GDM1 (cell line): ENCODE measurements around the gene HNRNPK.

Experiments
- DNase-seq: peaks from one replicate; lab custom pipeline; 2025; lab: John Stamatoyannopoulos, UW

HNRNPK gene

DNA sequence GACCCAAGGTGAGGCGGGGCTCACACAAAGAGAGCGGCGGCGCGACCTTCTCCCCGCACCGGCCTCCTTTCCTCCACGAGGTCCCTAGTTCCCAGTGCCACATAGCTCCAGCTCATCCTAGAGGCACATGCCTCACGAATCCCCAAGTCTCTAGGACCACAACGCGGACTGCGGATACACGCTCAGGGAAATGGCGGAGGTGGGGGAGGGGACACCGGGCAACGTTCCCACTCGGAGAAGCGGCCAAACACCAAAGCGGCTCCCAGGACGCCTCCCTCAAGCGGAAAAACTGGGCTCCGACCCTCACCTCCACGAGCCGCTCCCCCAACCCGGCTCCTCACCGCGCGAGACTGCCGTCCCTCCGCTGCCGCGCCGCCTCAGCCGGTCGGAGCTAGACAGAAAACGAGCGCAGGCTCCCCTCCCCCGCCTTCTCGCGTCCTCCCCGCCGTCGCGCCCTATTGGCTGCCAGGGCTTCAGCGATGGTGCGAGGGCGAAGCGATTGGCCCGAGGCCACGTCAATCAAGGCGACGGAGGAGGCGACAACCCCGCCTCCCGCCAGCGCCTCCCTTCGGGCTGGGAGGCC, at the start of gene HNRNPK:
Gene HNRNPK (minus strand): TSS at position 404 of the 583 bp plus-strand sequence. CDS start 1,963 bp downstream, outside the sequence.
- peak; percentile 95 for DNase-seq

- DNase-seq = no peak
Measured at GRCh38 chr9:84027201-84027600, 47.2 kb upstream of the HNRNPK start.

GRCh38 chr9:84024041-84024575, 44.1 kb upstream of the HNRNPK start:
- no peak for DNase-seq

DNA sequence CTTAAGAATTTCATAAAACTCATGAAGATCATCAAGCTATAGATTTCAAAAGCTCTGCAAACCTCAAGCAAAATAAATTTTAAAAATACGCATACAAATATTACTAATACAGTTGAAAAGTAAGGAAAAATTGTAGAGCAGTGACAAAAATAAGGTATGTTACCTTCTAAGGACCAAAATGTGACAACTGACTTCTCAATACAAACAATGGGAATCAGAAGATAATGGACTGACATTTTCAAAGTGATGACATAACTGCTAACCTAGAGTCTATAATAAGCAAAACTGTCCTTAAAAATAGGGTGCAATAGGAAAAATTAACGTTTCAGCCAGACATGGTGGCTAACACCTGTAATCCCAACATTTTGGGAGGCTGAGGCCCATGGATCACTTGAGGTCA, 27.6 kb upstream of the HNRNPK start:
- no peak for DNase-seq

DNA sequence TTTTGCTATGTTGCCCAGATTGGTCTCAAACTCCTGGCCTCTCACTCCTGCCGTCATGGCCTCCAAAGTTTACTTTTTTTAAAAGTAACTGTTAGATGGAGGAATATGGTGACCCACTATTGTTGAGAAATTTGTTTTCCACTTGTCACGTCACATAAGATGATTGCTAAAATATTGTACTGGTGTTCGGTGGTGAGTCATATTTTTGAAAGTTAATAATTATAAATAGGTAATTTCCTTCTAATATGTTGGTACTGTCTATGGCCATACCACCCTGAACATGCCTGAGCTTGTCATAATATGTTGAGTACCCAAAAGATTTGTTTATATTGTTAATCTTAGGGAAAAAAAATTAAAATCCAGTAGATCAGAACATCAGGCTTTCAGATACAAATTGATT, 23.2 kb upstream of the HNRNPK start:
- no peak for DNase-seq

- DNase-seq = no peak
Measured at GRCh38 chr9:84002344-84002743, 22.3 kb upstream of the HNRNPK start.

GRCh38 chr9:84001621-84002020, 21.6 kb upstream of the HNRNPK start:
- DNase-seq = no peak

DNA sequence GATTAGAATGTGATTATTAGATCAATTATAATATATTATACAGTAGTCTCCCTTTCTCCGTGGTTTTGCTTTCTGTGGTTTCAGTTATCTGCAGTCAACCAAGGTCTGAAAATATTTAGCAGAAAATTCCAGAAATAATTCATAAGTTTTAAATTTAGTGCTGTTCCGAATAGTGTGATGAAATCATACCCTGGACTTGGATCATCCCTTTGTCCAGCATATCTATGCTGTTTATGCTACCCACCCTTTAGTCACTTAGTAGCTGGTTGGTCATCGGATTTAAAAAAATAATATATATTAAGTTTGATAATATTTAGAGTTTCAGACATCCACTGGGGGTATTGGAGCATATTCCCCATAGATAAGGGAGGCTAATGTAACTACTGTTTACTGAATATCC, 20.2 kb upstream of the HNRNPK start:
- DNase-seq = no peak

DNA sequence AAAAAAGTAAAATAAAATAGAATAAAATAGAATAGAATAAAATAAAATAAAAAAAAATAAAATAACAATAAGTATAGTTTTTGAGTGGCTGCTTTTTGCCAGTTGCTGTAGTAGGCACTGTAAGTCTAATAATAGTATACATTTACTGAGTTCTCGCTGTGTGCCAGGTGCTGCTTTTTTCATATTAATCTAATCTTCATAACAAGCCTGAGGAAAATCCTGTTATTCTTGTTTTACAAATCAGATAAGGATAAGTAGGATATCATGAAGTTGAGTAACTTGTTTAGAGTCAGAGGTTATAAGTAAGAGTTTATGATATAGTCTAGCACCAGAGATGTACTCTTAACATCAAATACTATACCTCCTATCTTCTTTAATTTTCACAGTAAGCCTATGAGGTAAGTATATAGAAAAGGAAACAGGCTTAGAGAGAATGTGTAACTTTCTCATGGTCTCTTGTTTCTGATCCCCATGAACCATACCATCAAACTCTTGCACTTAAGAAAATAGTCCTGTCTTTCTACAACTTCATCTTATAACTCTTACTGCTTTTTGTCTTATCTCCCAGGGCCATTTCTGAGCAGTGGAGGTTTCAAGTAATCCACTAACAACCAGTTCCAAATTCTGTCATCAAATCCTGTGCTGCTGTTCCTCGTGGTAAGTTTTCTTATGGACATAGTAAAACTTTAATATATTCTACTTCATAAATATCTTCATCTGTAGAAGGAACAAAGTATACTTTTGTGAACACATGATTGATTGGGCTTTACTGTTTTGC, 19.3 kb upstream of the HNRNPK start:
- DNase-seq = no peak

- no peak for DNase-seq
Measured at GRCh38 chr9:83996126-83996525, 16.1 kb upstream of the HNRNPK start.

DNA sequence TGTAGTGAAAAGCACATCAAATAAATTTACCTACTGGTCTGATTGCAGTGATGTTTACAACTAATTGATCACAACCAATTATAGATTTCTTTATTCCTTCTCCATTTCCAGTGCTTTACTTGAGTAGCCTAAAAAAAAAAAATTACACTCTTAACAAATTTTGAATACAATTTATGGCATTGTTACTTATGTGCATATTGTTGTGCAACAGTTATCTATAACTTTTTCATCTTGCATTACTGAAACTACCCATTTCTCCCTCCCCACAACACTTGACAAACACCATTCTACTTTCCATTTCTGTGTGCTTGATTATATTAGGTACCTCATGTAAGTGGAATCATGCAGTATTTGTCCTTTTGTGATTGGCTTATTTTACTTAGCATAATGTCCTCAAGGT, 12.9 kb upstream of the HNRNPK start:
- no peak for DNase-seq

DNA sequence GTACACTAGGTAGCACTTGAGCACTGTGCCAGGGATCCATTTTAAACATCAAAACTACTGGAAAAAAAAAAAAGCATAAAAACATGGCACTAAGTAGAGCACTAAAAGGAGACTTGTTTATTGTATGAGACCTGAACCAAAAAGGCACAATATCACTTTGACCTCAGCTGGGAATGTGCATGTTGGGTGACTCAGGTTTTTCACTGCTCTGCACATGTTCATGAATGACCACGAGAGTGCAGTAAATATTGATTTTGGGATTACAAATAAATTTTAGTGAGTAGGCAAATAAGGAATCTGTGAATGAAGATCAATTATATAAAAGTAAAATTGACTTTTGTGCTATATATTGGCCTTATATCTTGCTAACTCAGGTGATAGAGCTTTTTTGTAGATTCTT, 12.4 kb upstream of the HNRNPK start:
- DNase-seq = no peak

GRCh38 chr9:83991355-83991754, 11.3 kb upstream of the HNRNPK start:
- no peak for DNase-seq

GRCh38 chr9:83988411-83988810, 8.4 kb upstream of the HNRNPK start:
- DNase-seq = no peak

DNA sequence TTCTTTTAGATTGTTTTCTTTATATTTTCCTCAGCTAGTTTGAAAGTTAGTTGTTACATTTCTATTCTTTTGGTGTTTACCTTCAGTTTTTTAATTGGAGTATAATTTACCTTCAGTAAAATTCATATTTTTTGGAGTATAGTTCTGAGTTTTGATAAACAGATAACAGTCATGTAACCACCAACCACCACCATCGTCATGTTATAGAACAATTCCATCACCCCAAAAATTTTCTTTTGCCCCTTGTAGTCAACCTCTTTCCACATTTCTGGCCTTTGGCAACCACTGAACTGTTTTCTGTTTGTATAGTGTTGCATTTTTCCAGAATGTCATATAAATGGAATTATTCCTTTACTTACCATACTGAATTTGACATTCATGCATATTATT, 7.4 kb upstream of the HNRNPK start:
- DNase-seq = no peak

- DNase-seq = no peak
Measured at GRCh38 chr9:83986765-83987401, 6.9 kb upstream of the HNRNPK start.

DNA sequence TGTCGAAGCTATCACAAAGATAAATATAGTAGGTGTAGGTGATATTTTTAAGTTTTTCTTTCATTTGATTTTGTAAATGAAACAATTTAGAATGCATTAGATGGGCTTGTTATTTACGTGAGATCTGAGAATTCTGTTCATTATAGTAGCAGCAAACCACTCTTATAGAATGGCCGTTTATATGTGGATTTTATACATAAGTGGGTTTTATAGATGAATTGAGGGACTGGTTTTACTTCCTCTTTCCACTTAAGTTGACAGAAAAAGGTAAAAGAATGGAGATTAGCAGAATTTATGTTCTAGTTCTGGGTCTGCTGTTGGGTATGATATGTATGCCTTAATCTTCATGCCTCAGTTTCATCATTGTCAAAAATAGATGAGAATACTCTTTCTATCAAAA, 6.2 kb upstream of the HNRNPK start:
- no peak for DNase-seq

DNA sequence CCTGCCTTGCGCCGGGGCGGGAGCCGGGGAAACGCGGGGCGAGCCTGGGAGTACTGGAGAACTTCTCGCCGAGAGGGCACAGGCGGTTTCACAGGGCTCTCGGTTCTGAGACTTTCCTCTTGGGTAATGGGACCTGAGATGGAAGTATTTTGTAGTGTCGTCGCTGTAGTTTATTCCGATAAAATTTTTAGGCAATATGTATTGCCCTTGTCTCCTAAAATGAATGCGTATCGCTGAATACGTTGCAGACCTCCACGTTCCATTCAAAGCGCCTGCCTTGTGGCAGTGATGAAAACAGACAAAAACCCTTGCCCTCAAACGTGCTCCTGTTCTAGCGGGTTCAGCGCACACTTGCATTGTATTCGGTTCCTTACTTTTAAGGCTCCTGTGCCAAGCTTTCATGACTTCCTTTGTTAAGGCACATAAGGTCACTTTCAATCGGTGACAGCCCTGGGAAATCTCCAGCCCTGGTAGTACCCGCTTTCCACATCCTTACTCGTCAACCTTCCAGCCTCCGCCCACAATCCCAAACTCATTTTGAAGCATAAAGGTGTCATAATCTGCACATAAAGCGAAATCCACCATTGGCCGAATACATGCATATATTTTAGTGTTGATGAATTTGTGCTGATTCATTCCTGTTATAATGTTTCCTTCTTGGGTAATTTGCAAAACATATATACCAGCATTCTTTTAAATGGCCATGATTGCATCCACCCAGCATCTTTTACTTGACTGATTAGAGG, 1.3 kb upstream of the HNRNPK start:
- no peak for DNase-seq

DNA sequence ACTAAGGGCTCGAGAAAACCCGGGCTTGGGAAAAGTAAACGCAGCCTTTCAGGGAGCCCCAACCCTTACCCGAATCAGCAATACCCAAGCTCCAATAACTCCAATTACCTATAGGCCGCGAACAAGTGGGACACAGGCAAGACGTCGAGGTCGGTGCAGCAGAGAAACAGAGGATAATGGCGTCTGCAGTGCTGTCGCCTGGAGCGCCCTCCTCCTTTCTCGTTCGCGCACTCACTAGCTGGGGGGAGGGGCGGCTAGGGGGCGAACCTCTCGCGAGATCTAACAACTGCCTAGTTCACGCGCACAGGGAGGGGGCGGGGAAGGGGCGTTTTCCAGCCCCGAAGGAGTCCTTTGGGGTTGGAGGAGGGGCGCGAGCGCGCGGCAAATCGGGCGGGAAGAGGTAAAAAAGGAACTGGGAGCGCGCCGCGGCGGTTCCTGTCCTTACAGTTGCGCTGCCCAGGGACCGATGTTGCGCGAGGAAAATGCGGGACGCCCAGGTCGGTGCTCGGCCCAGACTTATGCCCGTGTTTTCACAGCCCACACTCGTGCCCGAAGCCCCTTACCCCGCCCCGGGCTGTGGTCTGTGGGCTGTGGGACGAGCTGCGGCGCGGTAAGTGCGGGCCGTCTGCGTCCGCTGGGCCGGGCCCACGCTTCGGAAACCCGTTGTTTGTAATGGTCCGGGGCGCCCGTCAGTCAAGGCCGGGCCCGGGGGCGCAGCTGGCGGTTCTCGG, 545 bp upstream of the HNRNPK start, which contains the start of gene RMI1:
Gene RMI1 (plus strand): TSS at position 411 of the 731 bp plus-strand sequence. CDS start 20,182 bp downstream, outside the sequence.
- peak; percentile 96 for DNase-seq

- DNase-seq = peak; percentile 71
Measured at GRCh38 chr9:83978992-83979811, 813 bp downstream of the HNRNPK start.

- DNase-seq = no peak
Measured at GRCh38 chr9:83977196-83977595, 2.8 kb downstream of the HNRNPK start.
